Ovary (tissue), 3 donors: ENCODE measurements around the gene LHX4.

Experiments
- EP300 ChIP-seq: sonication (generic); formaldehyde crosslinking; IDR thresholded peaks from one replicate; pipeline ENCODE4 v1.6.1; 2017; ENCODE audit warnings: antibody characterized with exemption
- POLR2A ChIP-seq: fragments of 450-650 bp; IDR thresholded peaks from one replicate; pipeline ENCODE4 v1.6.1; 2017; ENCODE audit warnings: antibody characterized with exemption, mild to moderate bottlenecking, moderate library complexity
- TF ChIP-seq, protein P1 (sequence below), 3 donors: fragments of 450-650 bp in 2 of 3; fragments of 200-600 bp in 1 of 3; IDR thresholded peaks; one replicate each; pipeline versions ENCODE4 v1.5.1 to v1.8.0; 2016 to 2022; ENCODE audit warnings: antibody characterized with exemption in 3 of 3, mild to moderate bottlenecking in 1 of 3
- donor health status: DM: no; HTN: no; CAD: no.

DNA sequence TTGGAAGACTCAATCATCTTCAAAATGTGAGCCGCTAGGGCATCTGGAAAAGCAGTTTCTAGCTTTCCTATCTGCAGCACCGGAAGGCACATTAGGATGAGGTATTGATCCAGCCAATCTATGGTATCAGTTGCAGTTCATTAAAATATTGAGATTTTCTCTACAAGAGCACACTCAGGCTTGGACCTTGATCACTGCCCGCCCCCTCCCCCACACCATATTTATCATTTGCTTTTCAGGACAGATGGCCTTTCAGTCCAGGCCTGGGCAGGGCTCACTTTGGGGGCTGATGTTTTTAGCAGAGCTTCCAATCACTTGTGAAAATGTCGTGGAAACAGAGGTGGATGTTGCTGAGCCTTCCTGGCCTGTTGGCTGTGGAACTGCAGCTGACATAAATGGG is 17.5 kb downstream of the LHX4 start:
- no peak for TF ChIP-seq POLR2A
- TF ChIP-seq, protein P1, sequence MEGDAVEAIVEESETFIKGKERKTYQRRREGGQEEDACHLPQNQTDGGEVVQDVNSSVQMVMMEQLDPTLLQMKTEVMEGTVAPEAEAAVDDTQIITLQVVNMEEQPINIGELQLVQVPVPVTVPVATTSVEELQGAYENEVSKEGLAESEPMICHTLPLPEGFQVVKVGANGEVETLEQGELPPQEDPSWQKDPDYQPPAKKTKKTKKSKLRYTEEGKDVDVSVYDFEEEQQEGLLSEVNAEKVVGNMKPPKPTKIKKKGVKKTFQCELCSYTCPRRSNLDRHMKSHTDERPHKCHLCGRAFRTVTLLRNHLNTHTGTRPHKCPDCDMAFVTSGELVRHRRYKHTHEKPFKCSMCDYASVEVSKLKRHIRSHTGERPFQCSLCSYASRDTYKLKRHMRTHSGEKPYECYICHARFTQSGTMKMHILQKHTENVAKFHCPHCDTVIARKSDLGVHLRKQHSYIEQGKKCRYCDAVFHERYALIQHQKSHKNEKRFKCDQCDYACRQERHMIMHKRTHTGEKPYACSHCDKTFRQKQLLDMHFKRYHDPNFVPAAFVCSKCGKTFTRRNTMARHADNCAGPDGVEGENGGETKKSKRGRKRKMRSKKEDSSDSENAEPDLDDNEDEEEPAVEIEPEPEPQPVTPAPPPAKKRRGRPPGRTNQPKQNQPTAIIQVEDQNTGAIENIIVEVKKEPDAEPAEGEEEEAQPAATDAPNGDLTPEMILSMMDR (IDR thresholded peaks at IDR 0.05), result no peak
- TF ChIP-seq EP300, result no peak
